Skeletal muscle tissue (tissue), 4 donors: ENCODE measurements around the gene PLCL2. TPM values are rescaled to one million over a fixed set of nuclear protein-coding genes. Genes with fewer than 3 reads are reported as not detected.
"Not testable (repeated sequence)": the region's sequence is repeated elsewhere in the genome, so short reads cannot be mapped to it uniquely, and the experiment has no call there.

Experiments used
- H3K27ac ChIP-seq: one replicate; pipeline ENCODE4 v1.7.0; 2013; ENCODE audit warnings: mild to moderate bottlenecking, low read depth, low read length, inconsistent platforms
- H3K27me3 ChIP-seq, 3 donors: one replicate each; pipeline ENCODE4 v1.7.0; 2013; ENCODE audit warnings: low read length in 3 of 3; ENCODE audit not compliant: control insufficient read depth in 3 of 3, insufficient read depth in 3 of 3
- H3K36me3 ChIP-seq, 3 donors: one replicate each; pipeline ENCODE4 v1.7.0; 2013; ENCODE audit warnings: low read length in 3 of 3; ENCODE audit not compliant: control insufficient read depth in 3 of 3, insufficient read depth in 3 of 3
- H3K4me1 ChIP-seq, 3 donors: one replicate each; pipeline ENCODE4 v1.7.0; 2013; ENCODE audit warnings: low read length in 3 of 3, mild to moderate bottlenecking in 3 of 3; ENCODE audit not compliant: control insufficient read depth in 3 of 3, insufficient read depth in 3 of 3
- H3K4me3 ChIP-seq, 3 donors: one replicate each; pipeline ENCODE4 v1.7.0; 2013; ENCODE audit warnings: low read length in 3 of 3
- H3K9ac ChIP-seq, 3 donors: one replicate each; pipeline ENCODE4 v1.7.0; 2013; ENCODE audit warnings: low read length in 3 of 3, mild to moderate bottlenecking in 3 of 3, moderate library complexity in 2 of 3, low read depth in 1 of 3
- H3K9me3 ChIP-seq, 3 donors: one replicate each; pipeline ENCODE4 v1.7.0; 2013; ENCODE audit warnings: low read length in 3 of 3; ENCODE audit not compliant: control insufficient read depth in 3 of 3
- total RNA-seq: library from RNA; depleted of rRNA; stranded (reverse); fragments of >200 nt; gene quantifications from one replicate; pipeline ENCODE4 v1.2.3, GENCODE V29; 2014
- donor health status: Osteomylitis.

Gene PLCL2
- total RNA-seq, 1 donor from 2014 or later: 83.5 TPM

GRCh38 chr3:17088017-17088416 is 203.3 kb downstream of the PLCL2 start:
- no peaks in the 10 kb centered on the region for H3K9me3 ChIP-seq
- peak overlapping the region; percentile 86 for H3K27ac ChIP-seq
- H3K36me3 ChIP-seq: no peaks in the 10 kb centered on the region
- H3K9ac ChIP-seq: peak overlapping the region in 1 of 3 donors; percentile 2
- peak overlapping the region in 1 of 3 donors; percentile 3 for H3K4me3 ChIP-seq
- H3K27me3 ChIP-seq: no peaks in the 10 kb centered on the region
- H3K4me1 ChIP-seq: peaks cover 42 to 52% (median 45%) of the 10 kb centered on the region in 3 donors

GRCh38 chr3:17088602-17089313 is 204.0 kb downstream of the PLCL2 start:
- H3K4me3 ChIP-seq: peak overlapping the region; percentile 29 to 42 (median 38)
- H3K4me1 ChIP-seq: peaks cover 44 to 49% (median 45%) of the 10 kb centered on the region in 3 donors
- peak overlapping the region; percentile 86 for H3K27ac ChIP-seq
- no peaks in the 10 kb centered on the region for H3K36me3 ChIP-seq
- H3K9me3 ChIP-seq: no peaks in the 10 kb centered on the region
- H3K27me3 ChIP-seq: no peaks in the 10 kb centered on the region
- peak overlapping the region; percentile 16 to 52 (median 47) for H3K9ac ChIP-seq

GRCh38 chr3:17089314-17089700 is 204.6 kb downstream of the PLCL2 start:
- H3K4me3 ChIP-seq: no peak overlapping the region
- H3K4me1 ChIP-seq: peaks cover 46 to 53% (median 49%) of the 10 kb centered on the region in 3 donors
- H3K27me3 ChIP-seq: no peaks in the 10 kb centered on the region
- H3K9me3 ChIP-seq: no peaks in the 10 kb centered on the region
- H3K36me3 ChIP-seq: no peaks in the 10 kb centered on the region
- peak overlapping the region; percentile 86 for H3K27ac ChIP-seq
- H3K9ac ChIP-seq: peak overlapping the region; percentile 27 to 66 (median 47)

GRCh38 chr3:17090280-17090983 is 205.7 kb downstream of the PLCL2 start:
- no peaks in the 10 kb centered on the region for H3K9me3 ChIP-seq
- H3K4me3 ChIP-seq: peak overlapping the region in 1 of 3 donors; percentile 7
- H3K9ac ChIP-seq: peak overlapping the region in 1 of 3 donors; percentile 26
- H3K27me3 ChIP-seq: no peaks in the 10 kb centered on the region
- peaks cover 54 to 64% (median 60%) of the 10 kb centered on the region in 3 donors for H3K4me1 ChIP-seq
- peak overlapping the region; percentile 86 for H3K27ac ChIP-seq
- no peaks in the 10 kb centered on the region for H3K36me3 ChIP-seq

- Histone ChIP-seq H3K9me3 (no peaks in the 10 kb centered on the region), H3K27me3 (no peaks in the 10 kb centered on the region), H3K36me3 (no peaks in the 10 kb centered on the region), H3K27ac (peak overlapping the region; percentile 6), H3K4me1 (peaks cover 54 to 64% (median 60%) of the 10 kb centered on the region in 3 donors), H3K9ac (no peak overlapping the region), H3K4me3 (no peak overlapping the region)
Measured at GRCh38 chr3:17091910-17092582, 207.3 kb downstream of the PLCL2 start.

- no peak overlapping the region for H3K4me3 ChIP-seq
- H3K27me3 ChIP-seq: no peaks in the 10 kb centered on the region
- no peaks in the 10 kb centered on the region for H3K9me3 ChIP-seq
- H3K9ac ChIP-seq: no peak overlapping the region
- peaks cover 54 to 60% (median 60%) of the 10 kb centered on the region in 3 donors for H3K4me1 ChIP-seq
- H3K36me3 ChIP-seq: no peaks in the 10 kb centered on the region
- H3K27ac ChIP-seq: no peak overlapping the region
Measured at GRCh38 chr3:17092583-17092933, 207.8 kb downstream of the PLCL2 start.

GRCh38 chr3:17094551-17094950 is 209.8 kb downstream of the PLCL2 start:
- no peak overlapping the region for H3K27ac ChIP-seq
- no peaks in the 10 kb centered on the region for H3K9me3 ChIP-seq
- H3K4me1 ChIP-seq: peaks cover 40 to 46% (median 44%) of the 10 kb centered on the region in 3 donors
- H3K36me3 ChIP-seq: no peaks in the 10 kb centered on the region
- no peaks in the 10 kb centered on the region for H3K27me3 ChIP-seq
- H3K9ac ChIP-seq: no peak overlapping the region
- H3K4me3 ChIP-seq: no peak overlapping the region

- Histone ChIP-seq H3K36me3 (no peaks in the 10 kb centered on the region), H3K9me3 (no peaks in the 10 kb centered on the region), H3K4me1 (no peaks in the 10 kb centered on the region), H3K4me3 (no peak overlapping the region), H3K27ac (no peak overlapping the region), H3K9ac (no peak overlapping the region), H3K27me3 (no peaks in the 10 kb centered on the region)
Measured at GRCh38 chr3:17103579-17103978, 218.8 kb downstream of the PLCL2 start.

GRCh38 chr3:17106801-17107200 is 222.0 kb downstream of the PLCL2 start:
- H3K9me3 ChIP-seq, H3K27ac ChIP-seq, H3K4me1 ChIP-seq, H3K36me3 ChIP-seq, H3K9ac ChIP-seq, H3K27me3 ChIP-seq, H3K4me3 ChIP-seq: not testable (repeated sequence)
